GM12878 (cell line): ENCODE results near the gene ANO10. TPM values are rescaled to one million over a fixed set of nuclear protein-coding genes. Genes with fewer than 3 reads are reported as not detected.
"Not testable (repeated sequence)": the region's sequence is repeated elsewhere in the genome, so short reads cannot be mapped to it uniquely, and the experiment has no call there.

Experiments
- ATAC-seq: fragments of 200-7000 bp; cut with Tn5 transposase; 3 replicates; pipeline ENCODE4 v1.9.1; 2020; ENCODE audit warnings: mild to moderate bottlenecking, moderate library complexity
- BruUV-seq: library from RNA; stranded (reverse); fragments of 400-500 nt; replicated peaks from 2 replicates; lab custom pipeline; 2021; lab: Mats Ljungman, UMichigan
- CTCF ChIA-PET: fragments of 300-600 bp; sonication (Branson Sonifier 250); formaldehyde crosslinking; extraction: SDS; loops from one replicate; lab custom pipeline; 2021; ENCODE audit warnings: inconsistent platforms; lab: Yijun Ruan, JAX
- POLR2A ChIA-PET: fragments of 350-600 bp; formaldehyde crosslinking; extraction: SDS; loops from one replicate; lab custom pipeline; 2021; ENCODE audit warnings: inconsistent platforms; lab: Charles Lee
- RAD21 ChIA-PET: fragments of 300-600 bp; sonication (Branson Sonifier 250); formaldehyde crosslinking; loops from one replicate; lab custom pipeline; 2023; ENCODE audit warnings: antibody characterized with exemption; ENCODE audit not compliant: unreplicated experiment; lab: Charles Lee
- SMC1A ChIA-PET: fragments of 300-600 bp; sonication (Branson Sonifier 250); formaldehyde crosslinking; loops from one replicate; lab custom pipeline; 2023; ENCODE audit not compliant: unreplicated experiment, uncharacterized antibody; lab: Charles Lee
- DNase-seq: peaks from one replicate; pipeline ENCODE4 v3.0.0-alpha.2; 2011; ENCODE audit warnings: low read depth, low spot score
- FAIRE-seq: peaks from 3 replicates; lab custom pipeline; 2011; peaks lifted over from hg19 to GRCh38; lab: Jason Lieb, UNC
- H2AFZ ChIP-seq: 2 replicates; pipeline ENCODE4 v1.6.0; 2011; ENCODE audit warnings: low read depth, low read length, control low read depth; ENCODE audit not compliant: control insufficient read depth
- H3K27ac ChIP-seq: 2 replicates; pipeline ENCODE4 v1.5.1; 2011; ENCODE audit warnings: control low read depth; ENCODE audit not compliant: control insufficient read depth, insufficient read depth
- H3K27me3 ChIP-seq, 2 experiments: replicated peaks in 1 of 2; 2 replicates each; pipeline versions ENCODE4 v1.6.0 to v1.6.1; 2011; ENCODE audit warnings: low read length in 1 of 2; ENCODE audit not compliant: control insufficient read depth in 2 of 2, insufficient read depth in 2 of 2
- H3K36me3 ChIP-seq, 2 experiments: 2 replicates each; pipeline ENCODE4 v1.5.1; 2011; ENCODE audit warnings: low read length in 1 of 2; ENCODE audit not compliant: control insufficient read depth in 2 of 2, insufficient read depth in 2 of 2
- H3K4me1 ChIP-seq: 2 replicates; pipeline ENCODE4 v1.6.1; 2011; ENCODE audit warnings: mild to moderate bottlenecking, low read length, moderate library complexity, mixed read lengths; ENCODE audit not compliant: control insufficient read depth, insufficient read depth
- H3K4me2 ChIP-seq: 2 replicates; pipeline ENCODE4 v1.6.0; 2011; ENCODE audit warnings: control low read depth; ENCODE audit not compliant: control insufficient read depth, insufficient read depth
- H3K4me3 ChIP-seq: fragments of 200-600 bp; sonication (generic); 2 replicates; pipeline ENCODE4 v1.5.1; 2016
- H3K79me2 ChIP-seq: 2 replicates; pipeline ENCODE4 v1.6.0; 2011; ENCODE audit warnings: low read length; ENCODE audit not compliant: control insufficient read depth, insufficient read depth
- H3K9ac ChIP-seq: 2 replicates; pipeline ENCODE4 v1.8.0; 2011; ENCODE audit warnings: low read length, control low read depth, mixed read lengths; ENCODE audit not compliant: control insufficient read depth, insufficient read depth
- H3K9me3 ChIP-seq: replicated peaks from 3 replicates; pipeline ENCODE4 v1.5.1; 2011; ENCODE audit warnings: mild to moderate bottlenecking, low read length; ENCODE audit not compliant: control insufficient read depth, insufficient read depth
- H4K20me1 ChIP-seq: 2 replicates; pipeline ENCODE4 v1.6.0; 2011; ENCODE audit not compliant: control insufficient read depth, insufficient read depth
- EGR1 ChIP-seq, 2 experiments: IDR thresholded peaks; 1 replicate in 1 of 2; 2 replicates in 1 of 2; pipeline ENCODE4 v1.6.1; 2011 to 2012; ENCODE audit warnings: low read depth in 2 of 2, low read length in 2 of 2, borderline replicate concordance in 1 of 2, mild to moderate bottlenecking in 1 of 2, moderate library complexity in 1 of 2
- EP300 ChIP-seq, 2 experiments: fragments of 150-350 bp in 1 of 2; IDR thresholded peaks; 2 replicates each; pipeline ENCODE4 v1.6.1; 2011 to 2012; ENCODE audit warnings: low read depth in 2 of 2, low read length in 2 of 2, borderline replicate concordance in 1 of 2, improper control_type of control experiment in 1 of 2, inconsistent platforms in 1 of 2; ENCODE audit not compliant: control insufficient read depth in 1 of 2
- HCFC1 ChIP-seq: fragments of 150-350 bp; IDR thresholded peaks from 2 replicates; pipeline ENCODE4 v1.6.1; 2014; ENCODE audit warnings: low read length
- IKZF1 ChIP-seq: fragments of 450-650 bp; conservative IDR thresholded peaks from 2 replicates; pipeline ENCODE4 v1.6.1; 2017; ENCODE audit warnings: antibody characterized with exemption, mild to moderate bottlenecking
- NBN ChIP-seq: fragments of 450-650 bp; IDR thresholded peaks from 2 replicates; pipeline ENCODE4 v1.6.1; 2016
- NFIC ChIP-seq: IDR thresholded peaks from 2 replicates; pipeline ENCODE4 v1.6.1; 2012; ENCODE audit warnings: low read depth, mild to moderate bottlenecking, inconsistent platforms, low read length, moderate library complexity
- NR2C1 ChIP-seq: fragments of 450-650 bp; IDR thresholded peaks from 2 replicates; pipeline ENCODE4 v1.6.1; 2017; ENCODE audit warnings: antibody characterized with exemption, mild to moderate bottlenecking, moderate library complexity
- PML ChIP-seq: IDR thresholded peaks from 2 replicates; pipeline ENCODE4 v1.6.1; 2012; ENCODE audit warnings: low read length, inconsistent platforms
- SMC3 ChIP-seq: IDR thresholded peaks from 2 replicates; pipeline ENCODE4 v1.6.1; 2011; ENCODE audit warnings: low read length, improper control_type of control experiment, borderline replicate concordance
- SP1 ChIP-seq: IDR thresholded peaks from one replicate; pipeline ENCODE4 v1.6.1; 2011; ENCODE audit warnings: low read depth, low read length
- TCF12 ChIP-seq: IDR thresholded peaks from 2 replicates; pipeline ENCODE4 v1.6.1; 2011; ENCODE audit warnings: low read depth, mild to moderate bottlenecking, low read length
- ZSCAN29 ChIP-seq: fragments of 450-650 bp; IDR thresholded peaks from 2 replicates; pipeline ENCODE4 v1.6.1; 2017; ENCODE audit warnings: mild to moderate bottlenecking, moderate library complexity
- WGBS: methylation state at CpG from one replicate; pipeline ENCODE4 v1.1.6; 2016; ENCODE audit warnings: low lambda C conversion rate; ENCODE audit not compliant: insufficient replicate concordance, insufficient coverage; ENCODE audit errors: missing lambda C conversion rate; 5-methylcytosine and 5-hydroxymethylcytosine counted together
- in situ Hi-C: fragments of 300-500 bp; cut with MboI; formaldehyde crosslinking; loops from 9 replicates; pipeline ENCODE4 v1.14.3; 2018; ENCODE audit warnings: mixed read lengths
- intact Hi-C: fragments of 100-400 bp; cut with micrococcal nuclease; formaldehyde crosslinking; loops from one replicate; pipeline ENCODE4 v1.14.2; 2022; ENCODE audit not compliant: unreplicated experiment
- polyA plus RNA-seq, 11 experiments: library from polyadenylated mRNA; depleted of rRNA in 4 of 11; unstranded in 6 of 11; stranded (reverse) in 5 of 11; fragments of >200 nt; fragmentation: Nextera tagmentation in 4 of 11; fragmentation: Illumina TruSeq in 1 of 11; extraction: Ambion mirVana in 4 of 11; extraction: Trizol in 1 of 11; gene quantifications; 1 replicate in 1 of 11; 2 replicates in 10 of 11; pipeline versions ENCODE4 v1.2.1 to v1.2.3, GENCODE V29; 2011 to 2016; ENCODE audit warnings: inconsistent platforms in 2 of 11, missing spikeins in 2 of 11, low read depth in 1 of 11
- total RNA-seq, 4 experiments: library from RNA; depleted of rRNA in 3 of 4; stranded (reverse); fragments of >200 nt in 3 of 4; fragmentation: Illumina TruSeq in 1 of 4; extraction: Trizol in 1 of 4; gene quantifications; 2 replicates each; pipeline versions ENCODE4 v1.2.1 to v1.2.3, GENCODE V29; 2013 to 2021
- TF ChIP-seq, protein P1 (sequence below): IDR thresholded peaks from 2 replicates; pipeline ENCODE4 v1.6.1; 2012; ENCODE audit warnings: low read depth, low read length, improper control_type of control experiment

The ANO10 gene
- total and polyA plus RNA-seq, 10 of the 15 experiments (the other 5 are each of a cell fraction or from before 2014, with no cell fraction given): 0.29 to 21.9 (median 1.6) TPM

DNA sequence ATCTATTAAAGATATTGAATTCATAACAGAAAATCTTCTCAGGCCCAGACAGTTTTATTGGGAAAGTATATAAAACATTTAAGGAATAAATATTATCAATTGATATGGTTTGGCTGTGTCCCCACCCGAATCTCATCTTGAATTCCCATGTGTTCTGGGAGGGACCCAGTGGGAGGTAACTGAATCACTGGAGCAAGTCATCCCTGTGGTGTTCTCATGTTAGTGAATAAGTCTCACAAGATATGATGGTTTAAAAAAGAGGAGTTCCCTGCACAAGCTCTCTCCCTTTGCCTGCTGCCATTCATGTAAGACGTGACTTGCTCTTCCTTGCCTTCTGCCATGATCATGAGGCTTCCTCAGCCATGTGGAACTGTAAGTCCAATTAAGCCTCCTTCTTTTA is 160.5 kb downstream of the ANO10 start:
- SMC1A ChIA-PET: interaction anchor here (0.8 kb wide), 1 partner anchor 16 kb away, joined by 6 read pairs; no protein-coding TSS in a partner anchor
- no peak for TF ChIP-seq NBN
- TF ChIP-seq, protein P1, sequence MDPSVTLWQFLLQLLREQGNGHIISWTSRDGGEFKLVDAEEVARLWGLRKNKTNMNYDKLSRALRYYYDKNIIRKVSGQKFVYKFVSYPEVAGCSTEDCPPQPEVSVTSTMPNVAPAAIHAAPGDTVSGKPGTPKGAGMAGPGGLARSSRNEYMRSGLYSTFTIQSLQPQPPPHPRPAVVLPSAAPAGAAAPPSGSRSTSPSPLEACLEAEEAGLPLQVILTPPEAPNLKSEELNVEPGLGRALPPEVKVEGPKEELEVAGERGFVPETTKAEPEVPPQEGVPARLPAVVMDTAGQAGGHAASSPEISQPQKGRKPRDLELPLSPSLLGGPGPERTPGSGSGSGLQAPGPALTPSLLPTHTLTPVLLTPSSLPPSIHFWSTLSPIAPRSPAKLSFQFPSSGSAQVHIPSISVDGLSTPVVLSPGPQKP: no peak
- TF ChIP-seq SP1: no peak
- no peak for TF ChIP-seq NR2C1
- TF ChIP-seq ZSCAN29: no peak
- no peak for TF ChIP-seq EGR1 (IDR thresholded peaks at IDR 0.05; ENCODE audit: borderline replicate concordance in 1 of 2, low read depth in 2 of 2, low read length in 2 of 2)
- no peak for TF ChIP-seq HCFC1
- no peak for TF ChIP-seq IKZF1
- TF ChIP-seq TCF12: no peak
- TF ChIP-seq NFIC: no peak
- TF ChIP-seq EP300 (IDR thresholded peaks at IDR 0.05; ENCODE audit: borderline replicate concordance in 1 of 2, control insufficient read depth in 1 of 2, low read depth in 2 of 2, low read length in 2 of 2): no peak
- no peak for TF ChIP-seq PML
- TF ChIP-seq SMC3: no peak
- FAIRE-seq (no peak), ATAC-seq (no peak), DNase-seq (no peak)
- no peak overlapping the region for H3K4me3 ChIP-seq
- no peaks in the 10 kb centered on the region for H3K4me1 ChIP-seq
- in situ Hi-C loops (no loop called here), intact Hi-C loops (no loop called here)
- WGBS: 31% methylated on average over 2 of the region's 2 CpGs
- no peaks in the 10 kb centered on the region for H3K27me3 ChIP-seq
- CTCF ChIA-PET: no interaction called here
- no peak overlapping the region for H3K9ac ChIP-seq
- H4K20me1 ChIP-seq: no peaks in the 10 kb centered on the region
- RAD21 ChIA-PET: no interaction called here
- H3K4me2 ChIP-seq: no peak overlapping the region
- POLR2A ChIA-PET: interaction anchor here (0.6 kb wide), 1 partner anchor 189 kb away, joined by 3 read pairs; no protein-coding TSS in a partner anchor
- no TSS peak for BruUV-seq
- no peak overlapping the region for H3K27ac ChIP-seq
- no peaks in the 10 kb centered on the region for H3K79me2 ChIP-seq
- H2AFZ ChIP-seq: no peak overlapping the region
- H3K9me3 ChIP-seq: no peaks in the 10 kb centered on the region; the same call in 2 of the 3 replicates
- no peaks in the 10 kb centered on the region for H3K36me3 ChIP-seq

DNA sequence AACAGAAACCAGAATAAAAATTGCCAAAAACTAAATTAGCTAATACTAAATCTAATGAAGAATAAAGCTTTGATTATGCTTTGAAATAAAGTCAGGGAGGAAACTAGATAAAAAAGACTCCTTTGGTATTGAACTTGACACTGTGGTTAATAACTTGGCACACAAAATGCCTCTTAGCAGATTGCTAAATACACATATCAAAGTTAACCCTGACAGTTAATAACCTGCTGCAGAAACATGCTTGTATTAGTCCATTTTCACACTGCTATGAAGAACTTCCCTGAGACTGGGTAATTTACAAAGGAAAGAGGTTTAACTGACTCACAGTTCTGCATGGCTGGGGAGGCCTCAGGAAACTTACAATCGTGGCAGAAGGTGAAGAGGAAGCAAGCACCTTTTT is 164.8 kb downstream of the ANO10 start:
- RAD21 ChIA-PET, H3K9ac ChIP-seq, H3K4me1 ChIP-seq, BruUV-seq, DNase-seq, intact Hi-C loops, POLR2A ChIA-PET, H3K4me2 ChIP-seq, H2AFZ ChIP-seq, H3K9me3 ChIP-seq, H3K4me3 ChIP-seq, H3K27ac ChIP-seq, ATAC-seq, H3K27me3 ChIP-seq, FAIRE-seq, in situ Hi-C loops, H3K36me3 ChIP-seq, H3K79me2 ChIP-seq, H4K20me1 ChIP-seq, SMC1A ChIA-PET: not testable (repeated sequence)
- 0% methylated on average over 1 of the region's 1 CpG for WGBS
- CTCF ChIA-PET: interaction anchor here (1.5 kb wide), 1 partner anchor 77 kb away, joined by 3 read pairs; no protein-coding TSS in a partner anchor
